NCI-H2196 (cell line): ENCODE measurements around the gene ZNF566.

Source experiments
- DNase-seq: peaks from one replicate; lab custom pipeline; 2025; ENCODE audit not compliant: unreplicated experiment; lab: John Stamatoyannopoulos, UW

Gene ZNF566

GRCh38 chr19:36449059-36449670 lies 40.2 kb downstream of the ZNF566 start:
- no peak for DNase-seq

- no peak for DNase-seq
Observed at GRCh38 chr19:36441339-36441738, 48.0 kb downstream of the ZNF566 start.

- no peak for DNase-seq
Observed at GRCh38 chr19:36436531-36436930, 52.8 kb downstream of the ZNF566 start.

- DNase-seq, result no peak
Observed at GRCh38 chr19:36423925-36424324, 65.4 kb downstream of the ZNF566 start.

- DNase-seq, result no peak
Observed at GRCh38 chr19:36421749-36422481, 67.4 kb downstream of the ZNF566 start.

- DNase-seq, result no peak
Observed at GRCh38 chr19:36420961-36421748, 68.2 kb downstream of the ZNF566 start.

GRCh38 chr19:36418287-36419001 lies 70.9 kb downstream of the ZNF566 start, which contains the start of gene ZFP82:
ZFP82 (minus strand) TSS chr19:36418644; CDS start chr19:36409789, 8,855 bp downstream.
- peak; percentile 72 for DNase-seq

GRCh38 chr19:36417752-36418286 lies 71.5 kb downstream of the ZNF566 start:
- no peak for DNase-seq

GRCh38 chr19:36409841-36410240 lies 79.5 kb downstream of the ZNF566 start:
- DNase-seq, result no peak

- no peak for DNase-seq
Observed at GRCh38 chr19:36408101-36408500, 81.3 kb downstream of the ZNF566 start.

- no peak for DNase-seq
Observed at GRCh38 chr19:36404498-36404897, 84.9 kb downstream of the ZNF566 start.

GRCh38 chr19:36401475-36401874 lies 87.9 kb downstream of the ZNF566 start:
- DNase-seq, result no peak

GRCh38 chr19:36398571-36398970 lies 90.8 kb downstream of the ZNF566 start:
- DNase-seq, result no peak
